ENCODE results near the gene SLC9A3. TPM values are rescaled to one million over a fixed set of nuclear protein-coding genes. Genes with fewer than 3 reads are reported as not detected.

The SLC9A3 gene
- total RNA-seq, 4 donors from 2014 or later = 5.9 to 8.2 (median 7.6) TPM

DNA sequence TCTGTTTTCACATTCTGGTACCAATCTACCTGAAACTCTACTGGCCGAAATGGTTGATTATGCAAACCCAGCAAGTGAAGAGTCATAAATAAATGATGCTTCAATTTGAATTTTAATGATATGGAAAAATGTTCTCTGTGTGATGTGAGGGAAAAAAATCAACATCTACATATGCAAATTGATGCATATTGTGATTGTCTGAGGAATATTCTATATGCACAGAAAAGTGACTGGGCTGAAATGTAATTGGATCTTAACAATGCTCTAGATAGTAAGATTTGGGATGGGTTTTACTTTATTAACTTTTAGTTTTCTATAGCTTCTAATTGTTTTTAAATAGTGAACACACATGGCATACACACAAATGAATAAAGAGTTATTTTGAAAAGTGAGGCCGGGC is 25.0 kb upstream of the SLC9A3 start:
- H3K4me1 ChIP-seq = no peaks in the 10 kb centered on the region
- TF ChIP-seq, protein P1, sequence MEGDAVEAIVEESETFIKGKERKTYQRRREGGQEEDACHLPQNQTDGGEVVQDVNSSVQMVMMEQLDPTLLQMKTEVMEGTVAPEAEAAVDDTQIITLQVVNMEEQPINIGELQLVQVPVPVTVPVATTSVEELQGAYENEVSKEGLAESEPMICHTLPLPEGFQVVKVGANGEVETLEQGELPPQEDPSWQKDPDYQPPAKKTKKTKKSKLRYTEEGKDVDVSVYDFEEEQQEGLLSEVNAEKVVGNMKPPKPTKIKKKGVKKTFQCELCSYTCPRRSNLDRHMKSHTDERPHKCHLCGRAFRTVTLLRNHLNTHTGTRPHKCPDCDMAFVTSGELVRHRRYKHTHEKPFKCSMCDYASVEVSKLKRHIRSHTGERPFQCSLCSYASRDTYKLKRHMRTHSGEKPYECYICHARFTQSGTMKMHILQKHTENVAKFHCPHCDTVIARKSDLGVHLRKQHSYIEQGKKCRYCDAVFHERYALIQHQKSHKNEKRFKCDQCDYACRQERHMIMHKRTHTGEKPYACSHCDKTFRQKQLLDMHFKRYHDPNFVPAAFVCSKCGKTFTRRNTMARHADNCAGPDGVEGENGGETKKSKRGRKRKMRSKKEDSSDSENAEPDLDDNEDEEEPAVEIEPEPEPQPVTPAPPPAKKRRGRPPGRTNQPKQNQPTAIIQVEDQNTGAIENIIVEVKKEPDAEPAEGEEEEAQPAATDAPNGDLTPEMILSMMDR (IDR thresholded peaks at IDR 0.05) = no peak
- TF ChIP-seq POLR2A (IDR thresholded peaks at IDR 0.05) = no peak
- H3K4me3 ChIP-seq (replicated peaks in 1 of 3) = no peak overlapping the region
- H3K27me3 ChIP-seq = no peaks in the 10 kb centered on the region
- H3K36me3 ChIP-seq = no peaks in the 10 kb centered on the region
- 92 to 97% methylated on average over 2 of the region's 2 CpGs for WGBS, 2 donors
- no peak for DNase-seq
- no peak overlapping the region for H3K27ac ChIP-seq
- intact Hi-C loops (cut with DNase I) = no loop called here
- H3K9me3 ChIP-seq = no peaks in the 10 kb centered on the region

GRCh38 chr5:548256-548655 is 24.0 kb upstream of the SLC9A3 start:
- 47% methylated on average over 10 of the region's 10 CpGs for WGBS, 2 donors
- intact Hi-C loops (cut with DNase I) = no loop called here
- H3K27ac ChIP-seq = no peak overlapping the region
- H3K4me3 ChIP-seq (replicated peaks in 1 of 3) = no peak overlapping the region
- DNase-seq = no peak
- no peaks in the 10 kb centered on the region for H3K9me3 ChIP-seq
- no peaks in the 10 kb centered on the region for H3K27me3 ChIP-seq
- no peaks in the 10 kb centered on the region for H3K4me1 ChIP-seq
- H3K36me3 ChIP-seq = no peaks in the 10 kb centered on the region
- TF ChIP-seq, protein P1 (IDR thresholded peaks at IDR 0.05) = no peak
- no peak for TF ChIP-seq POLR2A (IDR thresholded peaks at IDR 0.05)

DNA sequence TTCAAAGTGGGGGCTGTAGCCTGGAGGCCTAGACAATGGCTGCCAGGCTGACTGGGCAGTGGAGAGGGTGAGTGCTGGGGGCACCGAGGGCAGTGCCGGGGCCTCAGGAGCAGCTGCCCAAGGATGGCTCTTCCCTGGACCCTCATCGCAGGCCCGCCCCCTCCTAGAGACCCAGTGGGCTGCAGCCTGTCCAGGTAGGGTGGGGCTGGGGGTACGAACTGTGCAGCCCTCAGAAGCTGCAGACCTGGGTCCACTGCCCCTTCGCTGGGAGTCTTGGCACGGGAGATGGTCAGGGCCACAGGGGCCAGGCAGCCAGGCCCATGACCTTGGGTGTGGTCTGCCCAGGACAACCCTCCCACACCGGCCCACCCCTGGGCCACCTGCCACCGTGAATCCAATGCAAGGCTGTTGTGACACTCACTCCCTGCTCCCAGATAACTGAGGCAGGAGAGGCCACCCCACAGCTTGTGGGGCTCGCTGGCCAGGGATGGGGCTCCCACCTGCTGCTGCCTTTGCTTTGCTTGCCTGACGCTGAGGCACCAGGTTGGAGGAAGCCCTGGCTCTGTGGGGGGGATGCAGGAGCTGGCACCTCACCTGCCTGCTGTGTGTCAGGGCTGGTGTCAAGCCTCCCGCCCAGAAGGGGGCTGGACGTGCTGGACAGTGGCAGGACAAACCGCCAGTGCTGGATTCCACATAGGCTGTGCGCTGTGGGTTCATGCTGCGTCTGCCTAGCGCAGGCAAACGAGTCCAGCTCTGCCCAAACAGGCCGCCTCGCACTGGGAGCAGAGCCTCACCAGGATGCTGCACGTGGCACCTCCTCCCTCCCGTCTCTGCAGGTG is 23.1 kb upstream of the SLC9A3 start:
- Histone ChIP-seq H3K27me3 (no peaks in the 10 kb centered on the region), H3K4me3 (replicated peaks in 1 of 3) (no peak overlapping the region), H3K36me3 (no peaks in the 10 kb centered on the region), H3K4me1 (no peaks in the 10 kb centered on the region), H3K27ac (no peak overlapping the region), H3K9me3 (no peaks in the 10 kb centered on the region)
- DNase-seq = no peak
- 81 to 87% methylated on average over 9 to 18 of the region's 22 CpGs for WGBS, 2 donors
- TF ChIP-seq POLR2A (IDR thresholded peaks at IDR 0.05) = no peak
- TF ChIP-seq, protein P1 (IDR thresholded peaks at IDR 0.05) = no peak
- intact Hi-C loops (cut with DNase I) = no loop called here

DNA sequence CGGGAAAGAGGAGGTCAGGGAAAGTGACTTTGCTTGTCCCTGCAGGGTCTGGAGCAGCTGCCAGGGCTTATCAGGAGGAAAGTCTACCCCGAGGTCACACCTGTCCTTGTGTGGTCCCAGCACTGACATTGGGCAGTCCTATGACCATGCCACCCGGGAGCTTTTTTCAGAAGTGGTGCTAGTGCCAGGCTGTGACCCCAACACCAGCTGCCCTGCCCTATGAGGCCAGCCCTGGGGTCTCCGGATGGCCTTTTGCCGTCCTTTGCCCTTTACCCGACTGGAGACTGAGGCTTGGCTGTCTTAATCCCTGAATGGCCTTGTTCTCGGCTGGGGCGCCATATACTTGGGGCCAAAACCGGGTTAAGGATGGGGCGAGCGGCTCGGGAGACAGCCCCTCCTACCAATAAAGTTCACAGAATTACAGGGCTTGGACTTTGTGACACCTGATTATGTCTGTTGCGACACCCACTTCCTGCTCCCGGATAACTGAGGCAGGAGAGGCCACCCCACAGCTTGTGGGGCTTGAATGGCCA is 22.2 kb upstream of the SLC9A3 start:
- DNase-seq = no peak
- no peak overlapping the region for H3K27ac ChIP-seq
- no peaks in the 10 kb centered on the region for H3K27me3 ChIP-seq
- no peak overlapping the region for H3K4me3 ChIP-seq (replicated peaks in 1 of 3)
- no peaks in the 10 kb centered on the region for H3K9me3 ChIP-seq
- no peaks in the 10 kb centered on the region for H3K36me3 ChIP-seq
- 88 to 95% methylated on average over 9 to 13 of the region's 14 CpGs for WGBS, 2 donors
- H3K4me1 ChIP-seq = no peaks in the 10 kb centered on the region
- intact Hi-C loops (cut with DNase I) = no loop called here
- TF ChIP-seq POLR2A (IDR thresholded peaks at IDR 0.05) = no peak
- TF ChIP-seq, protein P1 (IDR thresholded peaks at IDR 0.05) = no peak

GRCh38 chr5:545641-546375 is 21.6 kb upstream of the SLC9A3 start:
- no peak for DNase-seq
- intact Hi-C loops (cut with DNase I) = no loop called here
- Histone ChIP-seq H3K36me3 (no peaks in the 10 kb centered on the region), H3K27ac (no peak overlapping the region), H3K9me3 (no peaks in the 10 kb centered on the region), H3K4me1 (no peaks in the 10 kb centered on the region), H3K4me3 (replicated peaks in 1 of 3) (no peak overlapping the region), H3K27me3 (no peaks in the 10 kb centered on the region)
- TF ChIP-seq, protein P1 (IDR thresholded peaks at IDR 0.05) = no peak
- no peak for TF ChIP-seq POLR2A (IDR thresholded peaks at IDR 0.05)
- 93 to 95% methylated on average over 7 to 11 of the region's 12 CpGs for WGBS, 2 donors
